Measurements from ENCODE around the gene SLC35E1.
A peak's percentile ranks its signal among the peaks of the same experiment; 100 is the strongest.

SLC35E1 gene

GRCh38 chr19:16572332-16573211 is at the start of gene SLC35E1:
Gene SLC35E1 (minus strand): TSS chr19:16572415. CDS start chr19:16572364, 51 bp downstream.
- peak; percentile 100 for DNase-seq

GRCh38 chr19:16621165-16621800 is 49.1 kb upstream of the SLC35E1 start:
- no peak for DNase-seq

- DNase-seq, result no peak
Observed at GRCh38 chr19:16620584-16620983, 48.4 kb upstream of the SLC35E1 start.

GRCh38 chr19:16620018-16620417 is 47.8 kb upstream of the SLC35E1 start:
- DNase-seq, result no peak

GRCh38 chr19:16619457-16619856 is 47.2 kb upstream of the SLC35E1 start:
- DNase-seq, result no peak

GRCh38 chr19:16618248-16618647 is 46.0 kb upstream of the SLC35E1 start:
- no peak for DNase-seq

GRCh38 chr19:16615808-16616207 is 43.6 kb upstream of the SLC35E1 start:
- DNase-seq, result no peak

- no peak for DNase-seq
Observed at GRCh38 chr19:16614941-16615340, 42.7 kb upstream of the SLC35E1 start.

- DNase-seq, result no peak
Observed at GRCh38 chr19:16613841-16614240, 41.6 kb upstream of the SLC35E1 start.

- DNase-seq, result no peak
Observed at GRCh38 chr19:16612636-16613035, 40.4 kb upstream of the SLC35E1 start.

GRCh38 chr19:16611121-16611520 is 38.9 kb upstream of the SLC35E1 start:
- DNase-seq, result no peak

- no peak for DNase-seq
Observed at GRCh38 chr19:16609511-16610200, 37.4 kb upstream of the SLC35E1 start.

GRCh38 chr19:16608290-16608739 is 36.1 kb upstream of the SLC35E1 start:
- DNase-seq, result no peak

GRCh38 chr19:16607819-16608218 is 35.6 kb upstream of the SLC35E1 start:
- DNase-seq, result no peak

GRCh38 chr19:16605553-16605994 is 33.4 kb upstream of the SLC35E1 start:
- no peak for DNase-seq

GRCh38 chr19:16605115-16605514 is 32.9 kb upstream of the SLC35E1 start:
- DNase-seq, result no peak

- no peak for DNase-seq
Observed at GRCh38 chr19:16604615-16605014, 32.4 kb upstream of the SLC35E1 start.

GRCh38 chr19:16603090-16603489 is 30.9 kb upstream of the SLC35E1 start:
- no peak for DNase-seq

- no peak for DNase-seq
Observed at GRCh38 chr19:16601378-16602052, 29.3 kb upstream of the SLC35E1 start.

- no peak for DNase-seq
Observed at GRCh38 chr19:16600824-16601223, 28.6 kb upstream of the SLC35E1 start.

- no peak for DNase-seq
Observed at GRCh38 chr19:16599655-16600346, 27.6 kb upstream of the SLC35E1 start.

- no peak for DNase-seq
Observed at GRCh38 chr19:16598848-16599247, 26.6 kb upstream of the SLC35E1 start.
